ENCODE data around the gene ENO1.

- TF ChIP-seq POLR2AphosphoS5 (IDR thresholded peaks at IDR 0.05; ENCODE audit: low read depth, low read length) (no peak), POLR2A (IDR thresholded peaks at IDR 0.05; ENCODE audit: low read depth, low read length) (no peak)
These were observed 35.0 kb upstream of the ENO1 start for GRCh38 chr1:8913457-8913856.
